GM18498 (cell line): Measurements from ENCODE around the gene DAAM1.

ENCODE experiments used
- ATAC-seq: cut with Tn5 transposase; IDR thresholded peaks from one replicate; pipeline ENCODE4 v1.9.1; 2021; ENCODE audit warnings: mild to moderate bottlenecking, moderate library complexity; ENCODE audit not compliant: unreplicated experiment

DAAM1 gene

GRCh38 chr14:59334253-59334652 is 145.8 kb downstream of the DAAM1 start:
- no peak for ATAC-seq

GRCh38 chr14:59336098-59336497 is 147.6 kb downstream of the DAAM1 start:
- no peak for ATAC-seq

GRCh38 chr14:59336706-59337105 is 148.2 kb downstream of the DAAM1 start:
- ATAC-seq = no peak

- ATAC-seq = no peak
Observed at GRCh38 chr14:59337141-59337611, 148.7 kb downstream of the DAAM1 start.

GRCh38 chr14:59338761-59339160 is 150.3 kb downstream of the DAAM1 start:
- no peak for ATAC-seq

GRCh38 chr14:59339524-59340330 is 151.3 kb downstream of the DAAM1 start:
- ATAC-seq = no peak

GRCh38 chr14:59341858-59342477 is 153.5 kb downstream of the DAAM1 start:
- no peak for ATAC-seq

DNA sequence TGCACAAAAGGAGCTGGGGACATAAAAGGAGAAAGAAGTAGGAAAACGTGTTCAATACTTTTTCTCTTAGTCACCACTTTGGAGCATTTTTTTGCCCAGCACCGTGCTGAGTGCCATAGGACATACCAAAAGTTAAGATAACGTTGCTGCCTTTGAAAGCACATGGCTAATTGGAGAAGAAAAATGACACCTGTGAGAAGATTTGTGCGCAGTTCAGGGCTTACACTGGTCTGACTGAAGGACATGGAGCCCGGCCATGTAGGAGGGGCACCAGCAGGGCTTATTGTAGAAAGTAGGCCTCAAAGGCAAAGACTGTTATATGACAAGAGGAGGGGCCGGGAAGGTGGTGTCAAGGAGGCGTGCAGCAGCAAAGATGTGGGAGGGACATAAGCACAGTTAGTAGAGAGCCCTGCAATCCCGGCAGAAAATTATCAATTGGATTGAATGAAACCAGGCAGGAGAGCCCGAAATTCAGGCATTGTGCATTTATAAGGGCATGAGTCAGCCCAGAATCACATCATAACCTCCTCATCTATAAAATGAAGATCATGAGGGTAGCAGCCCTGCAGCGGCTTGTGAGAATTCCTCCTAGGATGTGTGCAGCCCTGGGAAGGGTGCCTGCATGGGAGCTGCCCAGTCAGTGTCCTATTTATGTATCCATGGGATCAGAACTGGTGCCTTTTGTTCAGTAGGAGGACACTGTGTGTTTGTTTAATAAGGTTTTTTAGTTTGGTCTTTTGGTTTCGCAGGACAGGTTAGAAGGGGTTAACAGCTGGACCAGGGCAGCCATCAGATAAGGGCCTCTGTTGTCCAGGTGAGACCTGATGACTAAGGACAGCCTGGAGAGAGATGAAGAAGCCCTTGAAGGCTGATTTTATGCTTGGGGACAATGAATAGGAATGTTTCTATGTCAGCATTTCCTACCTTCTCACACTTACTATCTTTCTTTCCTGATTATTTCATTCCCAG is 154.3 kb downstream of the DAAM1 start:
- no peak for ATAC-seq

DNA sequence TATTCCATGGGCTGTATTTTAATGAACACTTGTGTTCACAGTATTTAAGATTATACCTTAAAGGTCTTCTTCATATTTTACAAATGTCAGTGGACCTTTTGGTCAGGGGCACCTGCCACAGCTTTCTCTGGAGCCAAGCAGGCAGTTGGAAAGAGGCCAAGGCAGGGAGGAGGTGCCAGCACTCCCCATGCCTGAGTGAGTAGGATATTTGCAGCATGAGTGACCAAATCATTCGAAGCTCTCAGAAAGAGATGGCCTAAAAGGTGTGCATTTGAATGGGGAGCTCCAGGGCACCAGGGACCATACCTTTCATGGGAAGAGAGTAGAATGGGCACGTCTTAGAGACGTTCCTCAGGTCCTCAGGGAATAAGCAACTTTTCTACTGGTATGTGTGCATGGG is 155.1 kb downstream of the DAAM1 start:
- no peak for ATAC-seq

DNA sequence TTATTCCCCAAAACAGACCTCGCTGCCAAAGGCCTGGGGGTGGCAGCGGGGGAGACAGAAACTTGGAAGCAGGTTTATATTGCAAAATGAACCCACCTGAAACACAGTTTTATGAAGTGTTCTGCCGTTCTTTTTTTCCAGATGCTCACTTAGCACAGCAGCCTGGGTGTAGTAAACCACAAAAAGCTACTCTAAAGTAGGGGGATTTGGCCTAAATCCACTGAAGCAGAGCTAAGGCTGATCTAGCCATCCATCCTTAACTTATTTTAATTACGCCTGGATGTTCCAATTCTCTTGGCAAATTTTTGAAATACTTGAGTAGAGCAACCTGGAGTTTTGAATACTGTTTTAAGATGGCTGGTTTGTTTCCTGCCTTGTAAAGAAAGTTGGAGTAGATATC is 155.5 kb downstream of the DAAM1 start:
- no peak for ATAC-seq

DNA sequence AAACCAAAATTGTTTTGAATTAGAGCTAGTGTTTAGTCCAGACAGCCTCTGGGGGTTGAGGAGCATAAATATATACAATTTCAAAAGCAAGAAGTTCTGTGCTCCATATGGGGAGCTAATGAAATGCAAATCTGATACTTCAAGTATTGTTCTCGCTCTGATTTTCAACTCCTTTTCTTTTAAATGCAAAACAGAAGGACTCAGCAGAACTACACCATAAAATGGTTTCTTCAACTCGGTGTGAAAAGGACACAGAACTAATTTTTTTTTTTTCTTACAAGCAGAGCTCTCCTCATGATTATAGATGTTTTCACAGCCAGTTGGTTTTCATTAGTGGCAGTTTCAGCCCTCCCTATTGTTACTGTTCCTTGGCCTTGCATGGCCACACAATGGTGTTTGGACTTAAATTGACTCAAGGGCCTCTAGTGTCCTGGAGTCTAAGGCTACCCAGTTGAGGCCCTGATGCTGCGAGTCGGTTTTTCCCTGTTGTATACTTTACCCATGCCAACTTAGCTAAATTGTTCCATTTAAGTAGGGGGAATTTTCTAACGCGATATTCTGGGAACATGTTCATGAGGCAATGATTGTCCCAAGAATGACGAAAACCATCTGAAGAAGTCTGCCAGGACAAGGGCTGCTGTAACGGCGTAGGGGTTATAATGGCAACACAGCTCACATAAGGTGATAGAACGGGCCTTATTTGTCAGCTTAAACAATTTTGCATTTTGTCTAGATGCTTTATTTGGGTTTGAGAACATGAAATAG is 156.4 kb downstream of the DAAM1 start:
- no peak for ATAC-seq

DNA sequence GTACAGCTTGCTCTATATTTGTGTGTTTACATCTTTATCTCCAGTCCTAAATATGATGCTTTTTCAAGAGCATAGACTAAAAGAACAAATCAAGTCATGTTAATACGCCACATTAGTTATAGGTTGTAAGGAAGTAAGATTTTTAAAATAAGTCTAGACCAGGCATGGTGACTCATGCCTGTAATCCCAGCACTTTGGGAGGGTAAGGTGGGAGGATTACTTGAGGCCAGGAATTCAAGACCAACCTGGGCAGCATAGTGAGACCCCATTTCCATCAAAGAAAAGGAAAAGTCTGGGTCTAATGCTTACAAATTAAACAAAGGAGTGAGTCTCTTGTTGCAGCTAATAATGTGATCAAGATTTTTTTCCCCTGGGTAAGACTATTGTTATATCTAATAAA is 157.9 kb downstream of the DAAM1 start:
- no peak for ATAC-seq

DNA sequence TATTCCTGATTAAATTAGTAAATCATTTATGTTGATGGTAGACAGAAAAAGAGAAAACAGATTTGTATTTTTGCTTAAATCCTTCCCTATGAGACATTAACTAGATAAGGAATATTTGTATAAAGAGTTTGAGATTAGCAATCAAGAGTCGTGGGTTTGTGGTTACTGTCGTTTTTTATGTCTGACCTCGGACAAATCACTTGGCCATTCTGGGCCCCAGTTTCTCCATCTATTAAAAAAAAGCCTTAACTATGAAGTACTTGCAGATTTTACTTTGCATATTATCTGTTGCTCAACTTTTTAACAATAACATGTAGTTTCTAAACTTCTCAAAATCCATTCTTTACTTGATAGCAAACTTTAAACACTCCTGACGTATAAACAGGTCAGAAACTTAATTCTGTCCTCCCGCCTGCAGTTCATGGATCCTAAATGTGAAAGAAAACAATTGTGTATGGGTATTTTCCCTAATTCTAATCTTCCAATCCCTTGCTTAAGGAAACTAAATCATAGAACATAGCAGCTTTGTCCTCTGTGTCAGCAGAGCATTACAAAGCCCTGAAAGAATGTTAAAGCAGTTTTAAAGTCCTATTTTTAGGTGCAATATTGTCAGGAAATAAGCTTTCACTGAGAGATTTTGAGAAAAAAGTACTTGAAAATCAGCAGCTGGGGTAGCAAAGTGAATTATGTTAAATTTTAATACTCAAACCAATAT is 158.5 kb downstream of the DAAM1 start:
- no peak for ATAC-seq

GRCh38 chr14:59347511-59347900 is 159.0 kb downstream of the DAAM1 start:
- ATAC-seq = no peak

DNA sequence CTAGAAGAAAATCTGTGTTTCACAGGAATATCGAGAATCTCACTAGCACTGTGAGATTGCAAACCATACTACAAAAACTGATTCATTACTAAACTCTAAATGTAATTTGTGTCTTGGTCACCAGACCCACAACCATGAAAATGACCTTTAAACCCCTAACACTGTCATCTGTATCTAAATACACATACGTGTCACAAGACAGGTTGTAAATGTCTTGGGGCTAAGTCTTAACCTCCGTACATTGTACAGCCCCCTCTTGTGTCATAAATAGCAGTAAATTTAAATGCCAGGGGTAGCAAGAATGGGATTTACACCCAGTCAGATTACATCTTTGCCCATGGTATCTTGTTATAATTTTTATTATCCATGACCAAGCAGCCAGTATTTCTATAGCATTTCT is 159.4 kb downstream of the DAAM1 start:
- no peak for ATAC-seq

DNA sequence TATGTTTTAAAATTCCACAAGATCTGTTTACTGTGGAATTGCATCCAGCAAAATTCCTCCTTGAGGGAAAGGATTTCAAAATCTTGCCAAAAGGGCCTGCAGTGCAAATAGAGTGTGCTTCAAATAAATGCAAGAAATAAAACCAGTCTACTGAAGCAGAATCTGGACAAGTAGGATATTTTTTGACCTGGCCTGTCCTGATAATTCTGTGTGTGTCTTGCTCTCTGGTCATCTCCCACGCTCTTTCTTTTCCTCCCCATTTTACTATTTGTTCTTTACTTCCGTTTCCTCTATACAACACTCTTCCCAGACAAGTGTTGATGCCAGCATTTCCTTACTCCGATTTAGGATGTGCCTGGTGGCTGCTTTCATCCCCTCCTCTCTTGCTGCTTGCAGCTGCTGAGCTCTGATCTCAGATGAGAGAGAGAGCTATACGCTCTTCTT is 160.8 kb downstream of the DAAM1 start:
- ATAC-seq = no peak

DNA sequence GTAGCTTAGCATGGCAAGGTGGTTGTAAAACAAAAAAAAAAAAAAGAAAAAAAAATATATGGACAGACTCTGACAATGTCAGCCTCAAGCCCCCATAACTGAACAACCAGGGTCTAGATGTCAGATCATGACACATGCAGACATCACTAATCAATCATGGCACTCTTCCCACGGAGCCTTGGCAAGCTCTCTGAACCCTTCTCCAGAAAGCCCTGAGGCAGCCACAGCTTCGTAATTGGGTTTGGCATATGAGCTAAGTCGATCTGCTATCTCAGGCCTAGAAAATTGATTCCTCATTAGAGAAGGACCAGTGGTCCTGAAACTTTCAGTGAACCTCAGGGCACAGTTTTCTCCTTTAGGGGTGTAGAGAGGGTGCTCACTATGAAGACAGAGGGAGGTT is 164.5 kb downstream of the DAAM1 start:
- no peak for ATAC-seq

DNA sequence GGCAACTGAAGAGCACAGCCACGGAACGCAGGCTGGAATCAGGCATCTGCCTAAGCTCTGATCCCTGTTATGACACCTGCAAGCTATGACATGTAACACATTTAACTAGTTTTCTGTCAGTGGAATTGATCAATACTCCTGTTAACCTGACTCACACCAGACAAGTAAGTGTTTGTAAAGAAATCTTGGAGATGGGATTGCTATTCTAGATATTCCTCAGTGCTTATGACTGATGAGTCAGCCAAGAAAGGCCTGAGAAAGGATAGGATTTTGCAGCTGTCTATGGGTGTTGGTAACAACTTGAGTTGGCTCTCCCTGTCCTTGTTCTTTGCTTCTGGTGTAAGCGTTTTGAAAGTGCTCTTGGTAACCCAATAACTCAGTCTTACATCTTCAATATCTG is 166.2 kb downstream of the DAAM1 start:
- no peak for ATAC-seq

DNA sequence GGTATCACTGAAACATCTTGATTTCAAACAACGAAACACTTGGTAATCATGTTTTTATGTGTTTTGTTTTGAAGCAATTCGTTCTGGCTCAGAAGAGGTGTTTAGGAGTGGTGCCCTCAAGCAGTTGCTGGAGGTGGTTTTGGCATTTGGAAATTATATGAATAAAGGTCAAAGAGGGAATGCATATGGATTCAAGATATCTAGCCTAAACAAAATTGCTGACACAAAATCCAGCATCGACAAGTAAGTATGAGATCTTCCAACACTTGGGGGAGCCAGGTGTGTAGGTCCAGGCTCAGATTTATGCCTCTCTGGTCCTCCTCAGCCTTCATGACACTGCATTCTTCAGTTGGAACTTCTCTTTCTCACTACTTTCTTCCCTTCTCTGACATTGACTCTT is 166.6 kb downstream of the DAAM1 start:
- no peak for ATAC-seq

- ATAC-seq = peak; percentile 49
Observed at GRCh38 chr14:59356312-59356711, 167.8 kb downstream of the DAAM1 start.
